HEK293 (cell line): Measurements from ENCODE around the gene CDH7.

ENCODE experiments used
- ATF2 ChIP-seq: fragments of 450-650 bp; formaldehyde crosslinking; IDR thresholded peaks from 2 replicates; pipeline ENCODE4 v1.5.1; 2016; ENCODE audit warnings: missing biosample characterization, missing genetic modification characterization, low read depth
- GLIS2 ChIP-seq: fragments of 450-650 bp; formaldehyde crosslinking; IDR thresholded peaks from 2 replicates; pipeline ENCODE4 v1.5.1; 2016; ENCODE audit warnings: missing biosample characterization, missing genetic modification characterization
- HOXD13 ChIP-seq: sonication (generic); formaldehyde crosslinking; IDR thresholded peaks from 2 replicates; pipeline ENCODE4 v1.8.0; 2022; ENCODE audit warnings: missing genetic modification reagents, borderline replicate concordance
- KLF1 ChIP-seq: fragments of 450-650 bp; formaldehyde crosslinking; IDR thresholded peaks from 2 replicates; pipeline ENCODE4 v1.5.1; 2016; ENCODE audit warnings: missing biosample characterization, missing genetic modification characterization
- KLF10 ChIP-seq: fragments of 450-650 bp; IDR thresholded peaks from 2 replicates; pipeline ENCODE4 v1.5.1; 2018; ENCODE audit warnings: missing biosample characterization, mild to moderate bottlenecking, missing genetic modification characterization
- TCF7L2 ChIP-seq: IDR thresholded peaks from 2 replicates; pipeline ENCODE4 v1.6.1; 2011; ENCODE audit warnings: low read depth, mild to moderate bottlenecking, inconsistent platforms, low read length, moderate library complexity, borderline replicate concordance
- WT1 ChIP-seq: fragments of 450-650 bp; formaldehyde crosslinking; IDR thresholded peaks from 2 replicates; pipeline ENCODE4 v1.5.1; 2016; ENCODE audit warnings: missing biosample characterization, missing genetic modification characterization
- YY1 ChIP-seq: fragments of 450-650 bp; formaldehyde crosslinking; IDR thresholded peaks from 2 replicates; pipeline ENCODE4 v1.5.1; 2018; ENCODE audit warnings: missing biosample characterization, missing genetic modification characterization
- ZBTB1 ChIP-seq: fragments of 450-650 bp; formaldehyde crosslinking; IDR thresholded peaks from 2 replicates; pipeline ENCODE4 v1.5.1; 2016; ENCODE audit warnings: missing biosample characterization, missing genetic modification characterization
- ZBTB20 ChIP-seq: fragments of 450-650 bp; formaldehyde crosslinking; IDR thresholded peaks from 2 replicates; pipeline ENCODE4 v1.5.1; 2016; ENCODE audit warnings: missing biosample characterization, missing genetic modification characterization
- ZBTB26 ChIP-seq: fragments of 450-650 bp; formaldehyde crosslinking; optimal IDR thresholded peaks from 2 replicates; pipeline ENCODE3; 2016; ENCODE audit warnings: missing biosample characterization, mild to moderate bottlenecking, missing genetic modification characterization
- ZIC2 ChIP-seq: fragments of 450-650 bp; formaldehyde crosslinking; IDR thresholded peaks from 2 replicates; pipeline ENCODE4 v1.5.1; 2016; ENCODE audit warnings: missing biosample characterization, missing genetic modification characterization
- ZNF146 ChIP-seq: fragments of 450-650 bp; formaldehyde crosslinking; IDR thresholded peaks from 2 replicates; pipeline ENCODE4 v1.5.1; 2016; ENCODE audit warnings: missing biosample characterization, missing genetic modification characterization
- ZNF184 ChIP-seq: fragments of 450-650 bp; IDR thresholded peaks from 2 replicates; pipeline ENCODE4 v1.5.1; 2018; ENCODE audit warnings: missing biosample characterization, mild to moderate bottlenecking, missing genetic modification characterization
- ZNF2 ChIP-seq: fragments of 450-650 bp; formaldehyde crosslinking; IDR thresholded peaks from 2 replicates; pipeline ENCODE4 v1.5.1; 2016; ENCODE audit warnings: missing biosample characterization, missing genetic modification characterization
- ZNF214 ChIP-seq: fragments of 450-650 bp; formaldehyde crosslinking; IDR thresholded peaks from 2 replicates; pipeline ENCODE4 v1.5.1; 2017; ENCODE audit warnings: missing biosample characterization, mild to moderate bottlenecking, missing genetic modification characterization, borderline replicate concordance
- ZNF426 ChIP-seq: fragments of 450-650 bp; formaldehyde crosslinking; IDR thresholded peaks from 2 replicates; pipeline ENCODE4 v1.5.1; 2017; ENCODE audit warnings: missing biosample characterization, missing genetic modification characterization, mild to moderate bottlenecking, inconsistent platforms, moderate library complexity
- ZNF548 ChIP-seq: fragments of 450-650 bp; formaldehyde crosslinking; IDR thresholded peaks from 2 replicates; pipeline ENCODE4 v1.5.1; 2016; ENCODE audit warnings: missing biosample characterization, missing genetic modification characterization
- ZNF596 ChIP-seq: fragments of 450-650 bp; IDR thresholded peaks from 2 replicates; pipeline ENCODE4 v1.5.0; 2018; ENCODE audit warnings: missing biosample characterization, mild to moderate bottlenecking, missing genetic modification characterization, moderate library complexity
- ZNF621 ChIP-seq: fragments of 450-650 bp; formaldehyde crosslinking; IDR thresholded peaks from 2 replicates; pipeline ENCODE4 v1.5.1; 2017; ENCODE audit warnings: missing biosample characterization, missing genetic modification characterization
- ZNF623 ChIP-seq: fragments of 450-650 bp; formaldehyde crosslinking; IDR thresholded peaks from 2 replicates; pipeline ENCODE4 v1.5.1; 2016; ENCODE audit warnings: missing biosample characterization, missing genetic modification characterization
- ZSCAN30 ChIP-seq: fragments of 450-650 bp; IDR thresholded peaks from 2 replicates; pipeline ENCODE4 v1.5.1; 2018; ENCODE audit warnings: missing biosample characterization, mild to moderate bottlenecking, missing genetic modification characterization, moderate library complexity
- TF ChIP-seq, protein P1 (sequence below): sonication (generic); formaldehyde crosslinking; IDR thresholded peaks from 2 replicates; pipeline ENCODE4 v1.8.1; 2022; ENCODE audit warnings: mild to moderate bottlenecking, moderate library complexity, missing genetic modification reagents
- TF ChIP-seq, protein P2 (sequence below): fragments of 450-650 bp; formaldehyde crosslinking; IDR thresholded peaks from 2 replicates; pipeline ENCODE4 v1.5.1; 2017; ENCODE audit warnings: missing biosample characterization, missing genetic modification characterization
- TF ChIP-seq, protein P3 (sequence below): fragments of 450-650 bp; formaldehyde crosslinking; IDR thresholded peaks from 2 replicates; pipeline ENCODE4 v1.5.1; 2016; ENCODE audit warnings: missing biosample characterization, missing genetic modification characterization
- TF ChIP-seq, protein P4 (sequence below): fragments of 450-650 bp; formaldehyde crosslinking; IDR thresholded peaks from 2 replicates; pipeline ENCODE4 v1.5.0; 2017; ENCODE audit warnings: missing biosample characterization, missing genetic modification characterization, borderline replicate concordance

The CDH7 gene

DNA sequence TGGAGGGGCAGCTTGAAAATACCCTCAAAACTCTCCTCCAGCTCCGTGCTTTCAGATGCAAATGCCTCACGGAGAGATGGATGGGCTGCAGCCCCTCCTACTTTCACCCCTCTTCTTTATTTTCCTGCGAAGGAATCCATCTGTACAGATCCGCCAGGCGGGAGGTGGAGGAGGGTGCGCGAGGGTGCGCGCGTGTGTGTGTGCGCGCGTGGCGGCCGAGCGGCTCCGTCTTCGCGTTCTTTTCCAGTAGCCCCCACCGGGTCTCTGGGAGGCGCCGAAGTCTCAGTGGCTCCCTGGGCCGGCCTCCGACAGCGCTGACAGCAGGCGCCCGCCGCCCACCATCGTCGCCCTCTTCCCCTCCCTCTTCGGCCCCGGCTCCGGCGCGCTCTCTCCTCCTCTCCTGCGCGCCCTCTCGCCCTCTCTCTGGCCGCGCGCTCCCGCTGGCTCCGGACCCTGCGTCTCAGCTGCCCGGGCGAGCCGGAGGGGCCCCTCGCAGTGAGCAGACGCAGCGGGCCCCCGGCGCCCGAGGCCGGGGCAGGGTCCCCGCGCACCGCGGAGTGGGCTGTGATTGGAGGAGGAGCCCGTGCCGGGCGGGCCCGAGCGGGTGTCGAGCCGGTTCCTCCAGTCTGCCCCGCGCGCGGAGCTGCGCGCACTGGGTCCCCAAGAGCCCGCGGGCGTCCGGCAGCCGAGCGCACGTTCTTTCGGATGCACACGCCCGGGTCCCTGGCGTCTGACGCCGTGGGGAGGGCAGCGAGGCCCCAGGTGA is at the start of gene CDH7 (continued):
- TF ChIP-seq, protein P1, sequence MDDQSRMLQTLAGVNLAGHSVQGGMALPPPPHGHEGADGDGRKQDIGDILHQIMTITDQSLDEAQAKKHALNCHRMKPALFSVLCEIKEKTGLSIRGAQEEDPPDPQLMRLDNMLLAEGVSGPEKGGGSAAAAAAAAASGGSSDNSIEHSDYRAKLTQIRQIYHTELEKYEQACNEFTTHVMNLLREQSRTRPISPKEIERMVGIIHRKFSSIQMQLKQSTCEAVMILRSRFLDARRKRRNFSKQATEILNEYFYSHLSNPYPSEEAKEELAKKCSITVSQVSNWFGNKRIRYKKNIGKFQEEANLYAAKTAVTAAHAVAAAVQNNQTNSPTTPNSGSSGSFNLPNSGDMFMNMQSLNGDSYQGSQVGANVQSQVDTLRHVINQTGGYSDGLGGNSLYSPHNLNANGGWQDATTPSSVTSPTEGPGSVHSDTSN (CRISPR knock-in tag) = 0 out of 2 replicates have a peak, but pooled peaks have one; percentile 27
- TF ChIP-seq ZNF596 (tag by site-specific recombination) = no peak
- peak; percentile 60 for TF ChIP-seq ZIC2 (tag by site-specific recombination)
- TF ChIP-seq TCF7L2 = no peak
- no peak for TF ChIP-seq ZNF2
- TF ChIP-seq, protein P2, sequence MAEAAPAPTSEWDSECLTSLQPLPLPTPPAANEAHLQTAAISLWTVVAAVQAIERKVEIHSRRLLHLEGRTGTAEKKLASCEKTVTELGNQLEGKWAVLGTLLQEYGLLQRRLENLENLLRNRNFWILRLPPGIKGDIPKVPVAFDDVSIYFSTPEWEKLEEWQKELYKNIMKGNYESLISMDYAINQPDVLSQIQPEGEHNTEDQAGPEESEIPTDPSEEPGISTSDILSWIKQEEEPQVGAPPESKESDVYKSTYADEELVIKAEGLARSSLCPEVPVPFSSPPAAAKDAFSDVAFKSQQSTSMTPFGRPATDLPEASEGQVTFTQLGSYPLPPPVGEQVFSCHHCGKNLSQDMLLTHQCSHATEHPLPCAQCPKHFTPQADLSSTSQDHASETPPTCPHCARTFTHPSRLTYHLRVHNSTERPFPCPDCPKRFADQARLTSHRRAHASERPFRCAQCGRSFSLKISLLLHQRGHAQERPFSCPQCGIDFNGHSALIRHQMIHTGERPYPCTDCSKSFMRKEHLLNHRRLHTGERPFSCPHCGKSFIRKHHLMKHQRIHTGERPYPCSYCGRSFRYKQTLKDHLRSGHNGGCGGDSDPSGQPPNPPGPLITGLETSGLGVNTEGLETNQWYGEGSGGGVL (tag by site-specific recombination) = no peak
- TF ChIP-seq ATF2 (tag by site-specific recombination) = no peak
- peak; percentile 86 for TF ChIP-seq GLIS2 (tag by site-specific recombination)
- no peak for TF ChIP-seq ZNF426 (tag by site-specific recombination)
- TF ChIP-seq ZBTB20 (tag by site-specific recombination) = peak; percentile 86
- TF ChIP-seq WT1 (tag by site-specific recombination) = no peak
- TF ChIP-seq ZNF621 = no peak
- TF ChIP-seq ZNF623 = no peak
- TF ChIP-seq ZNF548 = no peak
- peak; percentile 89 for TF ChIP-seq ZBTB26 (tag by site-specific recombination)
- TF ChIP-seq KLF10 (tag by site-specific recombination) = no peak
- TF ChIP-seq ZBTB1 = no peak
- no peak for TF ChIP-seq YY1 (tag by site-specific recombination)
- no peak for TF ChIP-seq ZNF184 (tag by site-specific recombination)
- TF ChIP-seq ZSCAN30 = 0 out of 2 replicates have a peak, but pooled peaks have one; percentile 11
- no peak for TF ChIP-seq ZNF214
- TF ChIP-seq, protein P3, sequence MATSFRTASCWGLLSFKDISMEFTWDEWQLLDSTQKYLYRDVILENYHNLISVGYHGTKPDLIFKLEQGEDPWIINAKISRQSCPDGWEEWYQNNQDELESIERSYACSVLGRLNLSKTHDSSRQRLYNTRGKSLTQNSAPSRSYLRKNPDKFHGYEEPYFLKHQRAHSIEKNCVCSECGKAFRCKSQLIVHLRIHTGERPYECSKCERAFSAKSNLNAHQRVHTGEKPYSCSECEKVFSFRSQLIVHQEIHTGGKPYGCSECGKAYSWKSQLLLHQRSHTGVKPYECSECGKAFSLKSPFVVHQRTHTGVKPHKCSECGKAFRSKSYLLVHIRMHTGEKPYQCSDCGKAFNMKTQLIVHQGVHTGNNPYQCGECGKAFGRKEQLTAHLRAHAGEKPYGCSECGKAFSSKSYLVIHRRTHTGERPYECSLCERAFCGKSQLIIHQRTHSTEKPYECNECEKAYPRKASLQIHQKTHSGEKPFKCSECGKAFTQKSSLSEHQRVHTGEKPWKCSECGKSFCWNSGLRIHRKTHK (tag by site-specific recombination) = no peak
- TF ChIP-seq HOXD13 = no peak
- no peak for TF ChIP-seq KLF1 (tag by site-specific recombination)
- TF ChIP-seq, protein P4, sequence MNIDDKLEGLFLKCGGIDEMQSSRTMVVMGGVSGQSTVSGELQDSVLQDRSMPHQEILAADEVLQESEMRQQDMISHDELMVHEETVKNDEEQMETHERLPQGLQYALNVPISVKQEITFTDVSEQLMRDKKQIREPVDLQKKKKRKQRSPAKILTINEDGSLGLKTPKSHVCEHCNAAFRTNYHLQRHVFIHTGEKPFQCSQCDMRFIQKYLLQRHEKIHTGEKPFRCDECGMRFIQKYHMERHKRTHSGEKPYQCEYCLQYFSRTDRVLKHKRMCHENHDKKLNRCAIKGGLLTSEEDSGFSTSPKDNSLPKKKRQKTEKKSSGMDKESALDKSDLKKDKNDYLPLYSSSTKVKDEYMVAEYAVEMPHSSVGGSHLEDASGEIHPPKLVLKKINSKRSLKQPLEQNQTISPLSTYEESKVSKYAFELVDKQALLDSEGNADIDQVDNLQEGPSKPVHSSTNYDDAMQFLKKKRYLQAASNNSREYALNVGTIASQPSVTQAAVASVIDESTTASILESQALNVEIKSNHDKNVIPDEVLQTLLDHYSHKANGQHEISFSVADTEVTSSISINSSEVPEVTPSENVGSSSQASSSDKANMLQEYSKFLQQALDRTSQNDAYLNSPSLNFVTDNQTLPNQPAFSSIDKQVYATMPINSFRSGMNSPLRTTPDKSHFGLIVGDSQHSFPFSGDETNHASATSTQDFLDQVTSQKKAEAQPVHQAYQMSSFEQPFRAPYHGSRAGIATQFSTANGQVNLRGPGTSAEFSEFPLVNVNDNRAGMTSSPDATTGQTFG (tag by site-specific recombination) = no peak
- TF ChIP-seq ZNF146 (tag by site-specific recombination) = no peak
